AG04449 (cell line): Measurements from ENCODE around the gene LIMK1.

Source experiments
- CTCF ChIA-PET: fragments of 350-600 bp; formaldehyde crosslinking; extraction: SDS; loops from one replicate; lab custom pipeline; 2021; ENCODE audit warnings: antibody characterized with exemption; lab: Yijun Ruan, JAX
- POLR2A ChIA-PET: fragments of 400-600, 350-600 bp; formaldehyde crosslinking; extraction: SDS; loops from one replicate; lab custom pipeline; 2020; ENCODE audit warnings: antibody characterized with exemption, inconsistent platforms; lab: Yijun Ruan, JAX
- DNase-seq: peaks from one replicate; pipeline ENCODE4 v3.0.0-alpha.2; 2010; ENCODE audit warnings: low read depth, low spot score
- H3K4me3 ChIP-seq: 2 replicates; pipeline ENCODE4 v1.5.1; 2011; ENCODE audit warnings: low read depth, mild to moderate bottlenecking, control low read depth, low read length
- TF ChIP-seq, protein P1 (sequence below): IDR thresholded peaks from one replicate; pipeline ENCODE4 v1.5.1; 2011; ENCODE audit warnings: mild to moderate bottlenecking, moderate library complexity, low read length, control low read depth, inconsistent platforms; ENCODE audit not compliant: insufficient read depth; ENCODE audit errors: missing control alignments

Gene LIMK1

GRCh38 chr7:74059037-74059436 lies 24.6 kb upstream of the LIMK1 start:
- POLR2A ChIA-PET, result no interaction called here
- no peak for DNase-seq
- TF ChIP-seq, protein P1, sequence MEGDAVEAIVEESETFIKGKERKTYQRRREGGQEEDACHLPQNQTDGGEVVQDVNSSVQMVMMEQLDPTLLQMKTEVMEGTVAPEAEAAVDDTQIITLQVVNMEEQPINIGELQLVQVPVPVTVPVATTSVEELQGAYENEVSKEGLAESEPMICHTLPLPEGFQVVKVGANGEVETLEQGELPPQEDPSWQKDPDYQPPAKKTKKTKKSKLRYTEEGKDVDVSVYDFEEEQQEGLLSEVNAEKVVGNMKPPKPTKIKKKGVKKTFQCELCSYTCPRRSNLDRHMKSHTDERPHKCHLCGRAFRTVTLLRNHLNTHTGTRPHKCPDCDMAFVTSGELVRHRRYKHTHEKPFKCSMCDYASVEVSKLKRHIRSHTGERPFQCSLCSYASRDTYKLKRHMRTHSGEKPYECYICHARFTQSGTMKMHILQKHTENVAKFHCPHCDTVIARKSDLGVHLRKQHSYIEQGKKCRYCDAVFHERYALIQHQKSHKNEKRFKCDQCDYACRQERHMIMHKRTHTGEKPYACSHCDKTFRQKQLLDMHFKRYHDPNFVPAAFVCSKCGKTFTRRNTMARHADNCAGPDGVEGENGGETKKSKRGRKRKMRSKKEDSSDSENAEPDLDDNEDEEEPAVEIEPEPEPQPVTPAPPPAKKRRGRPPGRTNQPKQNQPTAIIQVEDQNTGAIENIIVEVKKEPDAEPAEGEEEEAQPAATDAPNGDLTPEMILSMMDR, result no peak
- H3K4me3 ChIP-seq, result no peak overlapping the region
- CTCF ChIA-PET, result interaction anchor here (1.0 to 6.4 kb wide), 3 partner anchors 10 to 342 kb away, joined by 4 to 48 read pairs (median 19); no protein-coding TSS in a partner anchor

- no peak for DNase-seq
- H3K4me3 ChIP-seq, result no peak overlapping the region
- ChIA-PET CTCF (interaction anchor here (1.0 to 6.4 kb wide), 4 partner anchors 9 to 341 kb away, joined by 3 to 48 read pairs (median 12); partner anchors contain the start of gene LAT2), POLR2A (no interaction called here)
- TF ChIP-seq, protein P1, result no peak
Observed at GRCh38 chr7:74059681-74060588, 23.7 kb upstream of the LIMK1 start.

DNA sequence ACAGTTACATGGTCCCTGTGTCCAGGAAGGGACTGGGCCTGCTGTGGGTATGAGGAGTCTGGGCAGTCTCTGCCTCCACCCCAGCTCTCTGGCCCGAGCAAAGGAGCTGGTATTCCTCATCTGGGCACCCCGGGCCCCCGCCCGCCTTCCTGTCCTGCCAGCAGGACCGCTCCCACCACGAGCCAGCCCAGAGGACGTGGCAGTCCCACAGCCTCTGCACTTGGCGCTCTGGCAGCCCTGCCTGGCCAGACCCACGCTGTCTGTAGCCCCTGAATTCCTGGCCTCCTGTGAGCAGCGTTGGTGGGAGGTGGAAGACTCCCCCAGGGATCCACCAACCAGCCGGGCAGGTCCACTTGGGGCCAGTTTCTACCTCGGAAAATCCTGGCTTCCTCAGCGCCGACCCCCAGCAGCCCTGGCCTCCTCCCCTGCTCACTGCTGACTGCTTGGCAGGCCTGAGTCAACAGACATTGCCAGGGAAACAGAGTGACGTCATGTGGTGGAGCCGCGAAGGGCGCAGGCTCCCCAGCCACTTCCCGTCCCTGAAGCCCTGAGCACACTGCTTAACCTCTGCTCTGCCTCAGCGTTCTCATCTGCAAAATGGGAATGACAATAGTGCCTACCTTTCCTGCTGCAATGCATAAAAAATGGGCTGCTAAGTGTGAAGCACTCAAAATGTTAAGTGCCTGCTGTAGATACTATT lies 21.6 kb upstream of the LIMK1 start:
- POLR2A ChIA-PET, result no interaction called here
- CTCF ChIA-PET, result interaction anchor here (5.0 kb wide), 1 partner anchor 36 kb away, joined by 19 read pairs; no protein-coding TSS in a partner anchor
- peak overlapping the region; percentile 12; the same call in 1 of the 2 replicates for H3K4me3 ChIP-seq
- TF ChIP-seq, protein P1, result no peak
- no peak for DNase-seq

DNA sequence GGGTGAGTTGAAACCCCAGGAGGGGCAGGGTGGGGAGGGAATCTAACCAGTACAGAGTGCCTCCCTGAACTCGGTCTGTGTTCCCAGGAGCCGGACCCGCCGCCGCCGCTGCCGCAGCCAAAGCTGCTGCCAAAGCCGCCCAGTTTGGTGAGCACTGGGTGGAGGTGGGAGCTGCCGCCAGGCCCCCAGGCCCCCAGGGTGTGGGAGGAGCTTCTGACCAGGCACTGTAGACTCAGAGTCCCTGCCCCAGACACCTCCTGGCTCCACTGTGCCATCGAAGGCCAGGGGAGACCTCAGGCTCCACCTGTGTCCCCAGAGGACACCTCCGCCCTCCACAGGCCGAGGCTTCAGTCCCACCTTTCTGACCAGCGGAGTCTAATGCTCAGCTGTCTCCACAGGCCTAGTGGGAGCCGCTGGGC lies 20.4 kb upstream of the LIMK1 start:
- ChIA-PET CTCF (interaction anchor here (1.5 to 8.8 kb wide), 3 partner anchors 142 to 330 kb away, joined by 3 to 127 read pairs (median 5); no protein-coding TSS in a partner anchor), POLR2A (no interaction called here)
- DNase-seq, result no peak
- TF ChIP-seq, protein P1, result no peak
- no peak overlapping the region for H3K4me3 ChIP-seq

GRCh38 chr7:74063646-74064045 lies 20.0 kb upstream of the LIMK1 start:
- POLR2A ChIA-PET, result no interaction called here
- H3K4me3 ChIP-seq, result no peak overlapping the region
- TF ChIP-seq, protein P1, result no peak
- CTCF ChIA-PET, result interaction anchor here (1.1 to 8.8 kb wide), 5 partner anchors 16 to 338 kb away, joined by 3 to 127 read pairs (median 5); no protein-coding TSS in a partner anchor
- no peak for DNase-seq
